ENCODE data around the gene SND1.

The SND1 gene

GRCh38 chr7:128011131-128011661 lies 359.2 kb downstream of the SND1 start:
- no peak for DNase-seq
- no peaks in the 10 kb centered on the region for H3K27me3 ChIP-seq (replicated peaks)
- no peak overlapping the region for H3K4me3 ChIP-seq (ENCODE audit: low read depth, low read length)
- H3K36me3 ChIP-seq (replicated peaks): peaks cover 5% of the 10 kb centered on the region
- H3K27ac ChIP-seq: no peak overlapping the region
- no peak for TF ChIP-seq CTCF (IDR thresholded peaks at IDR 0.05; ENCODE audit: low read depth, low read length, missing control alignments)
- in situ Hi-C loops (cut with HindIII; ENCODE audit: low pct_ligation_motif_present, low sequenced_read_pairs): no loop called here

- in situ Hi-C loops (cut with HindIII; ENCODE audit: low pct_ligation_motif_present, low sequenced_read_pairs): no loop called here
- H3K36me3 ChIP-seq (replicated peaks): peaks cover 5% of the 10 kb centered on the region
- no peak for TF ChIP-seq CTCF (IDR thresholded peaks at IDR 0.05; ENCODE audit: low read depth, low read length, missing control alignments)
Measured at GRCh38 chr7:128014811-128015210, 362.8 kb downstream of the SND1 start.

GRCh38 chr7:128017460-128017859 lies 365.5 kb downstream of the SND1 start:
- no peak overlapping the region for H3K27ac ChIP-seq
- H3K4me3 ChIP-seq (ENCODE audit: low read depth, low read length): no peak overlapping the region
- TF ChIP-seq CTCF (IDR thresholded peaks at IDR 0.05; ENCODE audit: low read depth, low read length, missing control alignments): peak; percentile 10
- DNase-seq: no peak
- H3K36me3 ChIP-seq (replicated peaks): peaks cover 8% of the 10 kb centered on the region
- in situ Hi-C loops (cut with HindIII; ENCODE audit: low pct_ligation_motif_present, low sequenced_read_pairs): no loop called here
- H3K27me3 ChIP-seq (replicated peaks): no peaks in the 10 kb centered on the region

More at GRCh38 chr7:128014811-128015210, 362.8 kb downstream of the SND1 start:
- no peaks in the 10 kb centered on the region for H3K27me3 ChIP-seq (replicated peaks)
- H3K27ac ChIP-seq: no peak overlapping the region
- no peak for DNase-seq
- no peak overlapping the region for H3K4me3 ChIP-seq (ENCODE audit: low read depth, low read length)

- Histone ChIP-seq H3K27ac (no peak overlapping the region), H3K4me3 (ENCODE audit: low read depth, low read length) (no peak overlapping the region), H3K27me3 (replicated peaks) (no peaks in the 10 kb centered on the region), H3K36me3 (replicated peaks) (peaks cover 8% of the 10 kb centered on the region)
- in situ Hi-C loops (cut with HindIII; ENCODE audit: low pct_ligation_motif_present, low sequenced_read_pairs): no loop called here
- no peak for TF ChIP-seq CTCF (IDR thresholded peaks at IDR 0.05; ENCODE audit: low read depth, low read length, missing control alignments)
- DNase-seq: no peak
Measured at GRCh38 chr7:128017862-128018845, 366.2 kb downstream of the SND1 start.

GRCh38 chr7:128019288-128019687 lies 367.3 kb downstream of the SND1 start:
- in situ Hi-C loops (cut with HindIII; ENCODE audit: low pct_ligation_motif_present, low sequenced_read_pairs): no loop called here
- TF ChIP-seq CTCF (IDR thresholded peaks at IDR 0.05; ENCODE audit: low read depth, low read length, missing control alignments): no peak
- H3K36me3 ChIP-seq (replicated peaks): peaks cover 7% of the 10 kb centered on the region
- no peak overlapping the region for H3K4me3 ChIP-seq (ENCODE audit: low read depth, low read length)
- no peaks in the 10 kb centered on the region for H3K27me3 ChIP-seq (replicated peaks)
- DNase-seq: no peak
- H3K27ac ChIP-seq: no peak overlapping the region
